ENCODE results near the gene TNIK. TPM values are rescaled to one million over a fixed set of nuclear protein-coding genes. Genes with fewer than 3 reads are reported as not detected.

Gene TNIK
- total RNA-seq (10 to 100 TPM in 6 of 7 donors, 1 to 10 TPM in 1; 9.0 to 34.5 (median 19.4) TPM), polyA plus RNA-seq (1 to 10 TPM in 2 of 3 donors, under 1 TPM in 1; 0.85 to 2.0 (median 1.6) TPM)
- long read RNA-seq, donor 1, partial matches to known transcripts: 0 of 1 reads
- long read RNA-seq, donor 1, other reads (novel, unspliced or antisense): 0 of 1 reads
- long read RNA-seq, donor 2, partial matches to known transcripts: 0 of 1 reads
- long read RNA-seq, donor 2, other reads (novel, unspliced or antisense): 0 of 1 reads

- Histone ChIP-seq H3K27me3 (replicated peaks in 1 of 7) (peaks cover 0 to 70% (median 0%) of the 10 kb centered on the region in 7 donors), H3K36me3 (no peaks in the 10 kb centered on the region), H3K9me3 (no peaks in the 10 kb centered on the region), H3K4me3 (peak within 1 kb of the TSS; percentile 59 to 96 (median 74)), H3K4me1 (peaks cover 10 to 68% (median 37%) of the 10 kb centered on the region in 6 donors), H3K27ac (peak within 1 kb of the TSS; percentile 29 to 87 (median 76))
- DNase-seq: peak; percentile 94
- TF ChIP-seq POLR2A (IDR thresholded peaks at IDR 0.05) (peak in 1 of 3 donors; percentile 19), CTCF (IDR thresholded peaks at IDR 0.05 in 8 of 11, conservative IDR thresholded peaks at IDR 0.05 in 3 of 11) (peak in 4 of 11 experiments; percentile 25 to 28 (median 26)), POLR2AphosphoS5 (IDR thresholded peaks at IDR 0.05) (peak; percentile 80 to 81 (median 80))
- intact Hi-C loops (cut with DNase I; ENCODE audit: low total_unique reads): loop anchor here (10.0 kb wide), 1 partner anchor 275 kb away; no protein-coding TSS in a partner anchor
- WGBS, 5 donors: 0 to 1% (median 1%) methylated on average over 26 to 55 of the region's 55 CpGs
Measured at GRCh38 chr3:171459942-171460724, at the start of gene TNIK. TSS of gene TNIK (minus strand) at chr3:171460405. CDS start at chr3:171460063, 342 bp downstream.

- Histone ChIP-seq H3K27ac (no peak overlapping the region), H3K4me3 (no peak overlapping the region), H3K9me3 (peaks cover 0 to 9% (median 0%) of the 10 kb centered on the region in 8 donors), H3K36me3 (no peaks in the 10 kb centered on the region), H3K27me3 (replicated peaks in 1 of 7) (no peaks in the 10 kb centered on the region), H3K4me1 (no peaks in the 10 kb centered on the region)
- intact Hi-C loops (cut with DNase I; ENCODE audit: low total_unique reads): no loop called here
- no peak for TF ChIP-seq POLR2AphosphoS5 (IDR thresholded peaks at IDR 0.05)
- TF ChIP-seq CTCF (IDR thresholded peaks at IDR 0.05 in 8 of 11, conservative IDR thresholded peaks at IDR 0.05 in 3 of 11): no peak
- TF ChIP-seq POLR2A (IDR thresholded peaks at IDR 0.05): no peak
- 82 to 95% (median 92%) methylated on average over 2 of the region's 2 CpGs for WGBS, 5 donors
- no peak for DNase-seq
Measured at GRCh38 chr3:171508676-171509075, 48.5 kb upstream of the TNIK start.

- TF ChIP-seq POLR2AphosphoS5 (IDR thresholded peaks at IDR 0.05): no peak
- TF ChIP-seq CTCF (IDR thresholded peaks at IDR 0.05 in 8 of 11, conservative IDR thresholded peaks at IDR 0.05 in 3 of 11): no peak
- no peak for TF ChIP-seq POLR2A (IDR thresholded peaks at IDR 0.05)
- Histone ChIP-seq H3K27ac (no peak overlapping the region), H3K9me3 (peaks cover 0 to 9% (median 0%) of the 10 kb centered on the region in 8 donors), H3K36me3 (no peaks in the 10 kb centered on the region), H3K4me1 (no peaks in the 10 kb centered on the region), H3K4me3 (no peak overlapping the region), H3K27me3 (replicated peaks in 1 of 7) (no peaks in the 10 kb centered on the region)
- 44 to 72% (median 53%) methylated on average over 3 of the region's 3 CpGs for WGBS, 5 donors
- intact Hi-C loops (cut with DNase I; ENCODE audit: low total_unique reads): no loop called here
- no peak for DNase-seq
Measured at GRCh38 chr3:171508206-171508605, 48.0 kb upstream of the TNIK start.
